ENCODE results near the gene C2CD4D.
A peak's percentile ranks its signal among the peaks of the same experiment; 100 is the strongest.

The C2CD4D gene

DNA sequence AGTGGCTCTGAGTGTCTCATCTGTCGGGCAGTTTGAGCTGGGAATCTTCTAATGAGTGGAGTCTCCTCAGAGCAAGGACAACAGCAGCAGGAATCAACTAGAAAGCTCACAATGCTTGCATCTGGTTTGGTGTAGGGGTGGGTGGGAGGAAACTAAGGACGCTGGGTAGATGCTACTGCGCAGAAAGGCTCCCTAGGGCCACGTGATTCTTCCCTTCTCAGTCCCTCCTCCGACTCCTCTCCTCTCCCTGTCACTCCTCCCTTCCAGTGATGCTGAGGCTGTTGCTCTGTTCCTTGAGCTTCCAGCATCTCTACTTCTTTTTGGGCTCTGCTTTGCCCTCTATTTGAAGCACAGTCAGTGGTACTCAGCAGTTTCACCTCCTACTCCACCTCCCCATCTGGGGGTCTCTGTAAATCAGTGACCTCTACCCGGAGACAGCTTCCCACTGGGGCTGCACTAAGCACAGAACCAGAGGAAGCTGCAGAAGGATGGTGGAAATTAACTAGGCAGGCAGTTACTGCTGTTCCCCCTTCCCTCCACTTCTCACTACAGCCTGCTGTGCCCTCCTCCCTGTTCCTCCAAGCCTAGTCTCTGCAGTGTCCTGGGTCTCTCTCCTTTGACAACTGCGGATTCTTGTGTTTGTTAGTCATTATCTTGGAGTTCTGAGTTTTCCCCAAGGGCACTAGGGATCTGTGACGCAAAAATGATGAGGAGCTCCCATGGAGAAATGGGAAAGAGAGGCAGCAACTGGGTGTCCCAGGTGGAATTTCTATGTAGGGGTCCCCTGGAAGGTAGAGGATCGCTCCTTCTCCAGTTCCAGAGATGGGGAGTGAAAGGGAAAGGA lies 40.2 kb downstream of the C2CD4D start:
- no peaks in the 10 kb centered on the region for H3K9me3 ChIP-seq (ENCODE audit: insufficient read depth, low read length)
- H3K9ac ChIP-seq (ENCODE audit: insufficient read length, low read depth), result no peak overlapping the region
- H3K27me3 ChIP-seq (ENCODE audit: insufficient read depth, insufficient read length), result no peaks in the 10 kb centered on the region
- peaks cover 11% of the 10 kb centered on the region for H3K4me1 ChIP-seq (ENCODE audit: insufficient read depth, insufficient read length)
- TF ChIP-seq YY1 (IDR thresholded peaks at IDR 0.05; ENCODE audit: insufficient read depth, insufficient read length), result no peak
- no peak for TF ChIP-seq SUZ12 (IDR thresholded peaks at IDR 0.05; ENCODE audit: extremely low read depth, insufficient read depth, insufficient read length)
- no peak for TF ChIP-seq ZNF274 (IDR thresholded peaks at IDR 0.05; ENCODE audit: low read depth, low read length)
- no peaks in the 10 kb centered on the region for H3K36me3 ChIP-seq (ENCODE audit: insufficient read depth, insufficient read length, low read length)
- no peak overlapping the region for H3K4me3 ChIP-seq (ENCODE audit: insufficient read length, low read depth)
- no peak for DNase-seq (ENCODE audit: low read depth, low spot score)

DNA sequence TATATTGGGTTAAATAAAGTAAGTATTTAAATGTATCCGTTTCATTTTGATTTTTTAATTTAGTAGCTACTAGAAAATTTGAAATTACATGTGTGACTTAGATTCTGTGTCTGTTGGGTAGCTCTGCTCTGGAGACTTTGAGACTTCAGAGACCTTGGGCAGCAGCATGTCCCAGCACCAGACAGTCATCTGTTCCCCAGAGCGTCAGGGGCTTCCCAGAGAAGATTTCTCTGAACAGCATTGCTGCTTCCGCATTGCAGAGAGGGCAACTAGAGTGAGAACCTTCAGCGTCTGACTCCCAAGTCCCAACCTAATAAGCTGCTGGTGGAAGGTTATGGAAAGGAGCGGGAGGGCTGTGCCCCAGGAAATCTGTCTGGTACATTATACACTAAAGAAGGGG lies 41.0 kb downstream of the C2CD4D start:
- no peaks in the 10 kb centered on the region for H3K27me3 ChIP-seq (ENCODE audit: insufficient read depth, insufficient read length)
- no peak for DNase-seq (ENCODE audit: low read depth, low spot score)
- peaks cover 11% of the 10 kb centered on the region for H3K4me1 ChIP-seq (ENCODE audit: insufficient read depth, insufficient read length)
- no peak overlapping the region for H3K4me3 ChIP-seq (ENCODE audit: insufficient read length, low read depth)
- no peaks in the 10 kb centered on the region for H3K9me3 ChIP-seq (ENCODE audit: insufficient read depth, low read length)
- no peaks in the 10 kb centered on the region for H3K36me3 ChIP-seq (ENCODE audit: insufficient read depth, insufficient read length, low read length)
- no peak for TF ChIP-seq ZNF274 (IDR thresholded peaks at IDR 0.05; ENCODE audit: low read depth, low read length)
- no peak for TF ChIP-seq SUZ12 (IDR thresholded peaks at IDR 0.05; ENCODE audit: extremely low read depth, insufficient read depth, insufficient read length)
- no peak for TF ChIP-seq YY1 (IDR thresholded peaks at IDR 0.05; ENCODE audit: insufficient read depth, insufficient read length)
- H3K9ac ChIP-seq (ENCODE audit: insufficient read length, low read depth), result no peak overlapping the region

DNA sequence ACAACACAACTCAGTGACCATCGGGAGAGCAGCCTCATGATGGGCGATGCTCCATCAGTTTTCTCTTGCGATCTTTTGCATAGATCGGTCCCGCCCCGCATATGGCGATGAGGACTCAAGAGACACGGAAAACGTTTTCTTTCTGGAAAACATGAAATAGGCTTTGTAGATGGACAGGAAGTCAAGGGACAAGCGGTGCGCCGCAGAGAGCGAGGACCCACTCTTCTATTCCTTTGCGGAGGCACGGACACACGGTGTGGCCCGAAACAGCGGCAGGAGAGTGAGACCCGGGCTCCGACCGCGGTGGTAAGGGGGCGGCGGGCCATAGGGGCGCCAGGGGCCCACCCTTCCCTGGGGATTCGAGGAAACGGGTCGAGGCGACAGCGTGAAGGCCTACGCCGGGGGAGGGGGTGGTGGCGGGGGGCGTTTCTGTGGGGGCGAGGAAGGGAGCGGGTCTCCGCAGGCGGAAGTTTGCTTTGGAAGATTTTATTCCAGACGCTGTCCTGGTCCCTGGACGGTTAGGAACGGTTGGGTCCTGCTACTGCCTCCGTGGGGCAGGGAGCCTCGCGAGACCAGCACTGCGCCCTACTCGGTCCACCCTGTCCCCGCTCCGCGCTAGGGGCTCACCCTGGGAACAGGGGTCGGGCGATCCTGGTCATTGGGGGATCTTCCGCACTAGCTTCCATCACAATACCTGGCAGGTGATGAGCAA lies 48.5 kb downstream of the C2CD4D start:
- peak; percentile 58 for TF ChIP-seq SUZ12 (IDR thresholded peaks at IDR 0.05; ENCODE audit: extremely low read depth, insufficient read depth, insufficient read length)
- TF ChIP-seq YY1 (IDR thresholded peaks at IDR 0.05; ENCODE audit: insufficient read depth, insufficient read length), result no peak
- H3K36me3 ChIP-seq (ENCODE audit: insufficient read depth, insufficient read length, low read length), result no peaks in the 10 kb centered on the region
- peaks cover 22% of the 10 kb centered on the region for H3K27me3 ChIP-seq (ENCODE audit: insufficient read depth, insufficient read length)
- H3K4me3 ChIP-seq (ENCODE audit: insufficient read length, low read depth), result peak overlapping the region; percentile 76
- DNase-seq (ENCODE audit: low read depth, low spot score), result no peak
- peak overlapping the region; percentile 71 for H3K9ac ChIP-seq (ENCODE audit: insufficient read length, low read depth)
- H3K4me1 ChIP-seq (ENCODE audit: insufficient read depth, insufficient read length), result no peaks in the 10 kb centered on the region
- no peaks in the 10 kb centered on the region for H3K9me3 ChIP-seq (ENCODE audit: insufficient read depth, low read length)

DNA sequence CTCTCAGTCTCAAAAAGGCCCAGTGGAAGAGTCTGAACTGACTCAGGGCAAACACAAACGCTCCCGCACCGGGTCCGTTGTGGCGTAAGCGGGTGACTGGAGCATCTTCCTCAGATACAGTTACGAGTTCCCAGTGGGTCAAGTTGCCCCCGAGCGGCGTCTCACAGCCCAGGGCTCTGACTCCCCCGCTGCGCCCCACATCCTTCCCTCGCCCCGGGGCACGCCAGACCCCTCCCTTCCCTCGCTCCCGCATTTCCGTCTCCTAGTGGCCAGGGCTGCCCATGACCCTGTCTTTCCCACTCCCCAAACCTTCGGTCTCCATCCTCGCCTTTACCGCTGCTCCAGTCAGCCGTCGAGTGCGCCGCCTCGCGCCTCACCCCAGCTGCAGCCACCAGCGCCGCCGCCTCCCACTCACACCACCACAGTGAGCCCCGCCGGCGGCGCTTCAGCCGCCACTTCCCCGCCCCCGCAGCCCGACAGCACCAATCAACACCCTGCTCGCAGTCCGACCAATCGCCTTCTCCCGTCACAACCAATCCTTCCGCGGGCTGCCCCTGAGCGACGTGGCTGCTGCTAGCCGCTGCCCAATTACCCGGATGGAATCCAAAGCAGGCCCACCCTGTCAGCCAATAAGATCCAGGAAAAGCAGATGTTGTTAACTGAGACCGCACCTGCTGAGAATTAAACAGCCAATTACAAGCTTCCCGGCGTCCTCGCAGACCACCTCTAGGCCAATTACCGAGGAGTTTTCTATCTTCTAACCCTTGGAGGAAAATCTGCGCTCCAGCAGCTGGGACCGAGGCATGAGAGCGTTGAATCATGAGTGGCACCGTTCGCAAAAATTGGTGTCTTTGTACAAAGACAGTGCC lies 49.3 kb downstream of the C2CD4D start, which contains the start of gene TDRKH:
Gene TDRKH (minus strand): TSS at position 430 of the 869 bp plus-strand sequence. CDS start 7,478 bp downstream, outside the sequence.
- no peaks in the 10 kb centered on the region for H3K4me1 ChIP-seq (ENCODE audit: insufficient read depth, insufficient read length)
- peak; percentile 100 for DNase-seq (ENCODE audit: low read depth, low spot score)
- H3K27me3 ChIP-seq (ENCODE audit: insufficient read depth, insufficient read length), result peaks cover 22% of the 10 kb centered on the region
- no peaks in the 10 kb centered on the region for H3K9me3 ChIP-seq (ENCODE audit: insufficient read depth, low read length)
- peak within 1 kb of the TSS; percentile 71 for H3K9ac ChIP-seq (ENCODE audit: insufficient read length, low read depth)
- peak within 1 kb of the TSS; percentile 76 for H3K4me3 ChIP-seq (ENCODE audit: insufficient read length, low read depth)
- TF ChIP-seq SUZ12 (IDR thresholded peaks at IDR 0.05; ENCODE audit: extremely low read depth, insufficient read depth, insufficient read length) (no peak), ZNF274 (IDR thresholded peaks at IDR 0.05; ENCODE audit: low read depth, low read length) (no peak), YY1 (IDR thresholded peaks at IDR 0.05; ENCODE audit: insufficient read depth, insufficient read length) (no peak)
- no peaks in the 10 kb centered on the region for H3K36me3 ChIP-seq (ENCODE audit: insufficient read depth, insufficient read length, low read length)
